ENCODE data around the gene ARHGAP45. TPM values are rescaled to one million over a fixed set of nuclear protein-coding genes. Genes with fewer than 3 reads are reported as not detected.
A peak's percentile ranks its signal among the peaks of the same experiment; 100 is the strongest.

The ARHGAP45 gene
- total RNA-seq, 1 donor from 2014 or later: 3.0 TPM

- Histone ChIP-seq H3K36me3 (ENCODE audit: insufficient read depth, low read length) (peaks cover 17% of the 10 kb centered on the region), H2AFZ (ENCODE audit: low read depth, low read length) (no peak overlapping the region), H3K9ac (ENCODE audit: low read length) (peak overlapping the region; percentile 36), H3K27ac (ENCODE audit: low read depth, low read length) (no peak overlapping the region), H3K4me2 (ENCODE audit: low read length) (peak overlapping the region; percentile 87), H3K9me3 (ENCODE audit: insufficient read depth, low read depth, low read length) (no peaks in the 10 kb centered on the region), H3K4me3 (ENCODE audit: insufficient read depth, low read depth, low read length) (peak overlapping the region; percentile 42), H3K4me1 (ENCODE audit: insufficient read depth, low read length) (peaks cover 33% of the 10 kb centered on the region), H3K27me3 (ENCODE audit: insufficient read depth, low read length) (no peaks in the 10 kb centered on the region), H3K79me2 (ENCODE audit: insufficient read depth, low read length) (peaks cover 4% of the 10 kb centered on the region), H4K20me1 (ENCODE audit: insufficient read depth, low read length) (peaks cover 42% of the 10 kb centered on the region)
- peak overlapping the region; percentile 82 for H3K4me3 Mint-ChIP-seq (ENCODE audit: unreplicated experiment)
- FAIRE-seq: peak; percentile 59
- no peaks in the 10 kb centered on the region for H3K27me3 Mint-ChIP-seq (ENCODE audit: low read depth, unreplicated experiment)
- H3K27ac Mint-ChIP-seq (ENCODE audit: unreplicated experiment): peak overlapping the region; percentile 66
- no peaks in the 10 kb centered on the region for H3K9me3 Mint-ChIP-seq (ENCODE audit: unreplicated experiment)
- H3K36me3 Mint-ChIP-seq (ENCODE audit: low read depth, unreplicated experiment): peaks cover 17% of the 10 kb centered on the region
- DNase-seq (ENCODE audit: low read depth): peak; percentile 95
- peaks cover 21% of the 10 kb centered on the region for H3K4me1 Mint-ChIP-seq (ENCODE audit: low read depth, unreplicated experiment)
- TF ChIP-seq EZH2 (IDR thresholded peaks at IDR 0.05; ENCODE audit: insufficient read depth, low read length): no peak
- TF ChIP-seq, protein P1, sequence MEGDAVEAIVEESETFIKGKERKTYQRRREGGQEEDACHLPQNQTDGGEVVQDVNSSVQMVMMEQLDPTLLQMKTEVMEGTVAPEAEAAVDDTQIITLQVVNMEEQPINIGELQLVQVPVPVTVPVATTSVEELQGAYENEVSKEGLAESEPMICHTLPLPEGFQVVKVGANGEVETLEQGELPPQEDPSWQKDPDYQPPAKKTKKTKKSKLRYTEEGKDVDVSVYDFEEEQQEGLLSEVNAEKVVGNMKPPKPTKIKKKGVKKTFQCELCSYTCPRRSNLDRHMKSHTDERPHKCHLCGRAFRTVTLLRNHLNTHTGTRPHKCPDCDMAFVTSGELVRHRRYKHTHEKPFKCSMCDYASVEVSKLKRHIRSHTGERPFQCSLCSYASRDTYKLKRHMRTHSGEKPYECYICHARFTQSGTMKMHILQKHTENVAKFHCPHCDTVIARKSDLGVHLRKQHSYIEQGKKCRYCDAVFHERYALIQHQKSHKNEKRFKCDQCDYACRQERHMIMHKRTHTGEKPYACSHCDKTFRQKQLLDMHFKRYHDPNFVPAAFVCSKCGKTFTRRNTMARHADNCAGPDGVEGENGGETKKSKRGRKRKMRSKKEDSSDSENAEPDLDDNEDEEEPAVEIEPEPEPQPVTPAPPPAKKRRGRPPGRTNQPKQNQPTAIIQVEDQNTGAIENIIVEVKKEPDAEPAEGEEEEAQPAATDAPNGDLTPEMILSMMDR (IDR thresholded peaks at IDR 0.05; ENCODE audit: insufficient read depth, low read depth, low read length): no peak
Measured at GRCh38 chr19:1040476-1041271, 26.3 kb upstream of the ARHGAP45 start.

DNA sequence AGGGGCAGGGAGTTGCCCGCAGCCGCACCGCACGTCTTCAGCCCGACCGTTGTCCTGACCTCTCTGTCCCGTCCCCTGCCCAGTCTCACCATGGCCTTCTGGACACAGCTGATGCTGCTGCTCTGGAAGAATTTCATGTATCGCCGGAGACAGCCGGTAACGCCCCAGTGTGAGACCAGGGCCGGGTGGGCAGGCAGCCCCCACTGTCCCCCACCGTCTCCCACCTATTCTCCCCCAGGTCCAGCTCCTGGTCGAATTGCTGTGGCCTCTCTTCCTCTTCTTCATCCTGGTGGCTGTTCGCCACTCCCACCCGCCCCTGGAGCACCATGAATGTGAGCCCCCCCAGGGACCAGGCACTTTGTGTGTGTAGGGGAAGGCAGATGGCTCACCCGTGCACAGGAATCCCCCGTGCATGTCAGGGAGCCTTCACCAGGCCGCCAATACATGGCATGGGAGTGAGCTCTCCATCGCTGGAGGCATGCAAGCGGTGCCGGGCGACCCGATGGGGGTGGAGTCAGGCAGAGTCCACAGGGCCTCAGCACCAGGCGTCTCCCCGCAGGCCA lies 25.6 kb upstream of the ARHGAP45 start:
- peak overlapping the region; percentile 66 for H3K27ac Mint-ChIP-seq (ENCODE audit: unreplicated experiment)
- no peak for FAIRE-seq
- Histone ChIP-seq H3K4me3 (ENCODE audit: insufficient read depth, low read depth, low read length) (no peak overlapping the region), H3K79me2 (ENCODE audit: insufficient read depth, low read length) (no peaks in the 10 kb centered on the region), H3K27me3 (ENCODE audit: insufficient read depth, low read length) (no peaks in the 10 kb centered on the region), H4K20me1 (ENCODE audit: insufficient read depth, low read length) (peaks cover 36% of the 10 kb centered on the region), H3K9ac (ENCODE audit: low read length) (no peak overlapping the region), H3K36me3 (ENCODE audit: insufficient read depth, low read length) (peaks cover 14% of the 10 kb centered on the region), H3K27ac (ENCODE audit: low read depth, low read length) (no peak overlapping the region), H3K4me2 (ENCODE audit: low read length) (peak overlapping the region; percentile 87), H2AFZ (ENCODE audit: low read depth, low read length) (no peak overlapping the region), H3K9me3 (ENCODE audit: insufficient read depth, low read depth, low read length) (no peaks in the 10 kb centered on the region), H3K4me1 (ENCODE audit: insufficient read depth, low read length) (peaks cover 33% of the 10 kb centered on the region)
- no peaks in the 10 kb centered on the region for H3K9me3 Mint-ChIP-seq (ENCODE audit: unreplicated experiment)
- peak overlapping the region; percentile 82 for H3K4me3 Mint-ChIP-seq (ENCODE audit: unreplicated experiment)
- no peaks in the 10 kb centered on the region for H3K27me3 Mint-ChIP-seq (ENCODE audit: low read depth, unreplicated experiment)
- H3K4me1 Mint-ChIP-seq (ENCODE audit: low read depth, unreplicated experiment): peaks cover 21% of the 10 kb centered on the region
- peaks cover 15% of the 10 kb centered on the region for H3K36me3 Mint-ChIP-seq (ENCODE audit: low read depth, unreplicated experiment)
- TF ChIP-seq, protein P1 (IDR thresholded peaks at IDR 0.05; ENCODE audit: insufficient read depth, low read depth, low read length): no peak
- TF ChIP-seq EZH2 (IDR thresholded peaks at IDR 0.05; ENCODE audit: insufficient read depth, low read length): no peak
- no peak for DNase-seq (ENCODE audit: low read depth)

Measured in astrocyte (in vitro differentiated cells and primary cell).